H1 (cell line): ENCODE measurements around the gene CACNA2D4.

ENCODE experiments used
- EZH2 ChIP-seq: fragments of 200-600 bp; sonication (generic); IDR thresholded peaks from 2 replicates; pipeline ENCODE4 v1.7.1; 2012; ENCODE audit warnings: low read depth, mild to moderate bottlenecking, moderate library complexity, low read length, inconsistent platforms; ENCODE audit not compliant: severe bottlenecking
- POLR2A ChIP-seq, 2 experiments: IDR thresholded peaks; 1 replicate in 1 of 2; 2 replicates in 1 of 2; pipeline ENCODE4 v1.6.1; 2011; ENCODE audit warnings: low read depth in 2 of 2, low read length in 2 of 2, mild to moderate bottlenecking in 2 of 2; ENCODE audit errors: control extremely low read depth in 1 of 2
- YY1 ChIP-seq: IDR thresholded peaks from 2 replicates; pipeline ENCODE4 v1.6.1; 2011; ENCODE audit warnings: low read depth, mild to moderate bottlenecking, low read length
- TF ChIP-seq, protein P1 (sequence below), 3 experiments: IDR thresholded peaks; 1 replicate in 2 of 3; 2 replicates in 1 of 3; pipeline versions ENCODE4 v1.5.1 to v1.6.1; 2011; ENCODE audit warnings: low read length in 3 of 3, mild to moderate bottlenecking in 3 of 3, inconsistent platforms in 2 of 3, low read depth in 1 of 3, moderate library complexity in 1 of 3; ENCODE audit not compliant: insufficient read depth in 1 of 3; ENCODE audit errors: control extremely low read depth in 1 of 3

- TF ChIP-seq YY1 = no peak
- no peak for TF ChIP-seq POLR2A (IDR thresholded peaks at IDR 0.05; ENCODE audit: control extremely low read depth in 1 of 2, low read depth in 2 of 2, low read length in 2 of 2)
- TF ChIP-seq, protein P1, sequence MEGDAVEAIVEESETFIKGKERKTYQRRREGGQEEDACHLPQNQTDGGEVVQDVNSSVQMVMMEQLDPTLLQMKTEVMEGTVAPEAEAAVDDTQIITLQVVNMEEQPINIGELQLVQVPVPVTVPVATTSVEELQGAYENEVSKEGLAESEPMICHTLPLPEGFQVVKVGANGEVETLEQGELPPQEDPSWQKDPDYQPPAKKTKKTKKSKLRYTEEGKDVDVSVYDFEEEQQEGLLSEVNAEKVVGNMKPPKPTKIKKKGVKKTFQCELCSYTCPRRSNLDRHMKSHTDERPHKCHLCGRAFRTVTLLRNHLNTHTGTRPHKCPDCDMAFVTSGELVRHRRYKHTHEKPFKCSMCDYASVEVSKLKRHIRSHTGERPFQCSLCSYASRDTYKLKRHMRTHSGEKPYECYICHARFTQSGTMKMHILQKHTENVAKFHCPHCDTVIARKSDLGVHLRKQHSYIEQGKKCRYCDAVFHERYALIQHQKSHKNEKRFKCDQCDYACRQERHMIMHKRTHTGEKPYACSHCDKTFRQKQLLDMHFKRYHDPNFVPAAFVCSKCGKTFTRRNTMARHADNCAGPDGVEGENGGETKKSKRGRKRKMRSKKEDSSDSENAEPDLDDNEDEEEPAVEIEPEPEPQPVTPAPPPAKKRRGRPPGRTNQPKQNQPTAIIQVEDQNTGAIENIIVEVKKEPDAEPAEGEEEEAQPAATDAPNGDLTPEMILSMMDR (IDR thresholded peaks at IDR 0.05; ENCODE audit: control extremely low read depth in 1 of 3, insufficient read depth in 1 of 3, low read depth in 1 of 3, low read length in 3 of 3) = no peak
- no peak for TF ChIP-seq EZH2
Measured at GRCh38 chr12:1814266-1814665, 104.2 kb downstream of the CACNA2D4 start.
